Neural crest cell (in vitro differentiated cells): ENCODE results near the gene PNCK. TPM values are rescaled to one million over a fixed set of nuclear protein-coding genes. Genes with fewer than 3 reads are reported as not detected.
"Not testable (repeated sequence)": the region's sequence is repeated elsewhere in the genome, so short reads cannot be mapped to it uniquely, and the experiment has no call there.

ENCODE experiments used
- DNase-seq: peaks from one replicate; pipeline ENCODE4 v3.0.0; 2021; ENCODE audit warnings: low read depth, mixed read lengths, low spot score
- H3K27ac Mint-ChIP-seq: one replicate; pipeline ENCODE4 v1.8.0; 2021; ENCODE audit warnings: mild to moderate bottlenecking, mixed read lengths; ENCODE audit not compliant: unreplicated experiment
- H3K27me3 Mint-ChIP-seq: 2 replicates; pipeline ENCODE4 v1.8.0; 2021; ENCODE audit warnings: low read depth, mild to moderate bottlenecking, mixed read lengths
- H3K36me3 Mint-ChIP-seq: 2 replicates; pipeline ENCODE4 v1.8.0; 2021; ENCODE audit warnings: low read depth, mild to moderate bottlenecking, mixed read lengths
- H3K4me1 Mint-ChIP-seq: 2 replicates; pipeline ENCODE4 v1.8.0; 2021; ENCODE audit warnings: mixed read lengths
- H3K4me3 Mint-ChIP-seq: one replicate; pipeline ENCODE4 v1.8.0; 2021; ENCODE audit warnings: mild to moderate bottlenecking, mixed read lengths
- H3K9me3 Mint-ChIP-seq: 2 replicates; pipeline ENCODE4 v1.8.0; 2021; ENCODE audit warnings: mixed read lengths
- CTCF ChIP-seq: fragments of 200-600 bp; sonication (generic); conservative IDR thresholded peaks from 2 replicates; pipeline ENCODE4 v1.5.0; 2021; ENCODE audit warnings: antibody characterized with exemption, mild to moderate bottlenecking
- total RNA-seq: library from RNA; stranded (reverse); gene quantifications from 2 replicates; pipeline ENCODE4 v1.2.1, GENCODE V29; 2021

The PNCK gene
- total RNA-seq, 1 donor from 2014 or later = 9.4 TPM

GRCh38 chrX:153700376-153700945, 26.8 kb upstream of the PNCK start:
- H3K27ac Mint-ChIP-seq = no peak overlapping the region
- no peaks in the 10 kb centered on the region for H3K9me3 Mint-ChIP-seq
- peaks cover 6% of the 10 kb centered on the region for H3K4me1 Mint-ChIP-seq
- no peak overlapping the region for H3K4me3 Mint-ChIP-seq
- no peak for DNase-seq
- peaks cover 14% of the 10 kb centered on the region for H3K27me3 Mint-ChIP-seq
- H3K36me3 Mint-ChIP-seq = peaks cover 5% of the 10 kb centered on the region
- no peak for TF ChIP-seq CTCF

GRCh38 chrX:153699784-153700371, 26.3 kb upstream of the PNCK start:
- not testable (repeated sequence) for H3K4me1 Mint-ChIP-seq, H3K27ac Mint-ChIP-seq, DNase-seq, H3K9me3 Mint-ChIP-seq, H3K36me3 Mint-ChIP-seq, H3K4me3 Mint-ChIP-seq
- H3K27me3 Mint-ChIP-seq = peaks cover 14% of the 10 kb centered on the region

- H3K27ac Mint-ChIP-seq, H3K9me3 Mint-ChIP-seq, H3K36me3 Mint-ChIP-seq, H3K4me1 Mint-ChIP-seq, DNase-seq: not testable (repeated sequence)
- H3K4me3 Mint-ChIP-seq = peak overlapping the region; percentile 19
- peaks cover 14% of the 10 kb centered on the region for H3K27me3 Mint-ChIP-seq
Observed at GRCh38 chrX:153699210-153699783, 25.7 kb upstream of the PNCK start.

GRCh38 chrX:153697924-153698865, 24.6 kb upstream of the PNCK start:
- Mint-ChIP-seq H3K4me3 (peak overlapping the region; percentile 68), H3K27me3 (peaks cover 14% of the 10 kb centered on the region), H3K4me1 (peaks cover 6% of the 10 kb centered on the region), H3K36me3 (peaks cover 5% of the 10 kb centered on the region), H3K9me3 (no peaks in the 10 kb centered on the region), H3K27ac (no peak overlapping the region)
- no peak for TF ChIP-seq CTCF
- no peak for DNase-seq

- H3K9me3 Mint-ChIP-seq, H3K36me3 Mint-ChIP-seq, DNase-seq, H3K4me1 Mint-ChIP-seq: not testable (repeated sequence)
- peak overlapping the region; percentile 68 for H3K4me3 Mint-ChIP-seq
- H3K27me3 Mint-ChIP-seq = peaks cover 14% of the 10 kb centered on the region
- peak overlapping the region; percentile 89 for H3K27ac Mint-ChIP-seq
Observed at GRCh38 chrX:153696986-153697722, 23.5 kb upstream of the PNCK start.

- peaks cover 14% of the 10 kb centered on the region for H3K27me3 Mint-ChIP-seq
- H3K4me1 Mint-ChIP-seq, DNase-seq, H3K9me3 Mint-ChIP-seq, H3K27ac Mint-ChIP-seq, H3K4me3 Mint-ChIP-seq, H3K36me3 Mint-ChIP-seq: not testable (repeated sequence)
Observed at GRCh38 chrX:153696538-153696937, 22.9 kb upstream of the PNCK start.

- DNase-seq = no peak
- no peak for TF ChIP-seq CTCF
- H3K27ac Mint-ChIP-seq = no peak overlapping the region
- H3K9me3 Mint-ChIP-seq = no peaks in the 10 kb centered on the region
- H3K27me3 Mint-ChIP-seq = peaks cover 14% of the 10 kb centered on the region
- H3K4me1 Mint-ChIP-seq = peaks cover 6% of the 10 kb centered on the region
- H3K4me3 Mint-ChIP-seq = no peak overlapping the region
- peaks cover 5% of the 10 kb centered on the region for H3K36me3 Mint-ChIP-seq
Observed at GRCh38 chrX:153696100-153696499, 22.5 kb upstream of the PNCK start.
